Heart left ventricle (tissue), 13 donors: Measurements from ENCODE around the gene FBXL7.

Experiments used
- POLR2A ChIP-seq, 2 donors: fragments of 450-650 bp; IDR thresholded peaks; one replicate each; pipeline ENCODE4 v1.6.1; 2017; ENCODE audit warnings: antibody characterized with exemption in 2 of 2, mild to moderate bottlenecking in 2 of 2, moderate library complexity in 2 of 2
- TF ChIP-seq, protein P1 (sequence below), 12 donors: fragments of 200-600 bp; sonication (generic) in 4 of 12; IDR thresholded peaks; one replicate each; pipeline versions ENCODE4 v1.5.0 to v1.8.0; 2018 to 2022; ENCODE audit warnings: antibody characterized with exemption in 12 of 12, mild to moderate bottlenecking in 5 of 12
- donor health status: ischemic (EF 13 %, LVEDD 7.1; RV severe dilation, severe dysfunction).
- donor health status: DM: no; HTN: yes; CAD: no.
- donor health status: DM: no; HTN: no; CAD: no.
- donor health status: ischemic (EF 25% LVEDD 6.9; RV normal size, moderate dysfunction).
- donor health status: ischemic (EF 25% LVEDD 5.7; RV mildly dilated, moderate dysfunction).
- donor health status: ischemic (EF 35%, LVEDD 5.7; RV mildly dilated, moderate dysfunction).
- donor health status: nonischemic (EF 11% LVEDD 7.7; RV severe dilation, severe dysfunction).
- donor health status: DM: yes; HTN: yes; CAD: no.
- donor health status: PGD.
- donor health status: ischemic (EF 29% LVEDD 5.4; RV normal size, mild dysfunction).
- donor health status: nonischemic (EF 23%, LVEDD 6.1; RV moderate dilation, normal function).

DNA sequence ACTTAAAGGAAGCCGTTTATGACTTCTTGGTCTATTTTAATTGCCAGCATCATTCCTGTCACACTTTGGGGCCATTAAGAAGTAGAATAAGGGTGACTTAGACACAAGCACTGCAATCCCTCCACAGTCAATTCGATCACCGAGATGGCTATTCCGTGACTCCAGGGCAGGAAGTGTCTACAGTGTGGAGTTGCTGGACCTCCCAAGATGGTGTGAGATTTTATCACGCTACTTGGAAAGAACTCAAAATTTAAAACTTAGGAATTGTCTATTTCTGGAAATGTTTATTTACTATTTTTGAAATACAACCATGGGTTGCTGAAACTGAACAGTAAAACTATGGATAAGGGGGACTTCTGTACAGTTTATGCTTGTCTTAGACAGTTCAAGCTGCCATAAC lies 6.2 kb downstream of the FBXL7 start:
- TF ChIP-seq, protein P1, sequence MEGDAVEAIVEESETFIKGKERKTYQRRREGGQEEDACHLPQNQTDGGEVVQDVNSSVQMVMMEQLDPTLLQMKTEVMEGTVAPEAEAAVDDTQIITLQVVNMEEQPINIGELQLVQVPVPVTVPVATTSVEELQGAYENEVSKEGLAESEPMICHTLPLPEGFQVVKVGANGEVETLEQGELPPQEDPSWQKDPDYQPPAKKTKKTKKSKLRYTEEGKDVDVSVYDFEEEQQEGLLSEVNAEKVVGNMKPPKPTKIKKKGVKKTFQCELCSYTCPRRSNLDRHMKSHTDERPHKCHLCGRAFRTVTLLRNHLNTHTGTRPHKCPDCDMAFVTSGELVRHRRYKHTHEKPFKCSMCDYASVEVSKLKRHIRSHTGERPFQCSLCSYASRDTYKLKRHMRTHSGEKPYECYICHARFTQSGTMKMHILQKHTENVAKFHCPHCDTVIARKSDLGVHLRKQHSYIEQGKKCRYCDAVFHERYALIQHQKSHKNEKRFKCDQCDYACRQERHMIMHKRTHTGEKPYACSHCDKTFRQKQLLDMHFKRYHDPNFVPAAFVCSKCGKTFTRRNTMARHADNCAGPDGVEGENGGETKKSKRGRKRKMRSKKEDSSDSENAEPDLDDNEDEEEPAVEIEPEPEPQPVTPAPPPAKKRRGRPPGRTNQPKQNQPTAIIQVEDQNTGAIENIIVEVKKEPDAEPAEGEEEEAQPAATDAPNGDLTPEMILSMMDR (IDR thresholded peaks at IDR 0.05): no peak
- no peak for TF ChIP-seq POLR2A (IDR thresholded peaks at IDR 0.05)
